AG04449 (cell line): ENCODE measurements around the gene ZFAND5.

Experiments
- CTCF ChIA-PET: fragments of 350-600 bp; formaldehyde crosslinking; extraction: SDS; loops from one replicate; lab custom pipeline; 2021; ENCODE audit warnings: antibody characterized with exemption; lab: Yijun Ruan, JAX
- POLR2A ChIA-PET: fragments of 400-600, 350-600 bp; formaldehyde crosslinking; extraction: SDS; loops from one replicate; lab custom pipeline; 2020; ENCODE audit warnings: antibody characterized with exemption, inconsistent platforms; lab: Yijun Ruan, JAX
- DNase-seq: peaks from one replicate; pipeline ENCODE4 v3.0.0-alpha.2; 2010; ENCODE audit warnings: low read depth, low spot score
- H3K4me3 ChIP-seq: 2 replicates; pipeline ENCODE4 v1.5.1; 2011; ENCODE audit warnings: low read depth, mild to moderate bottlenecking, control low read depth, low read length
- TF ChIP-seq, protein P1 (sequence below): IDR thresholded peaks from one replicate; pipeline ENCODE4 v1.5.1; 2011; ENCODE audit warnings: mild to moderate bottlenecking, moderate library complexity, low read length, control low read depth, inconsistent platforms; ENCODE audit not compliant: insufficient read depth; ENCODE audit errors: missing control alignments

The ZFAND5 gene

DNA sequence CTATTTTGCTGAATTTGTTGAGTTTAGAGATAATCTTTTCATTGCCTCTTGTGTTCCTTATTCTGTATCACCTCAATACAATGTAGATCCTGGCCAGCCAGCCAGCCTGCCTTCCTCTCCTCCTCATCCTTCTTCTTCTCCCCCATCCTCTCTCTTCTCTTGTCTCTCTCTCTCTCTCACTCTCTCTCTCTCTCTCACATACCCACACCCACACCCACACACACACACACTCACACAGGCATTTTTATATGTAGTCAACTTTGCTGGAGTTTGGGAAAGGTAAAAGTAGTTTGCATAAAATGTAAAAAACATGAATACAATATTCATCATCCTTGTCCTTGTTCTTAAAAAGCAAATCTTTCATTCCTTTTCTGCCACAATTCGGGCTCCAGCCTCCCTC is 60.5 kb downstream of the ZFAND5 start:
- POLR2A ChIA-PET, result no interaction called here
- no peak overlapping the region for H3K4me3 ChIP-seq

More for the DNA sequence above, 60.5 kb downstream of the ZFAND5 start:
- CTCF ChIA-PET, result interaction anchor here (1.3 to 2.0 kb wide), 3 partner anchors 11 to 24 kb away, joined by 6 to 7 read pairs (median 7); no protein-coding TSS in a partner anchor
- TF ChIP-seq, protein P1, sequence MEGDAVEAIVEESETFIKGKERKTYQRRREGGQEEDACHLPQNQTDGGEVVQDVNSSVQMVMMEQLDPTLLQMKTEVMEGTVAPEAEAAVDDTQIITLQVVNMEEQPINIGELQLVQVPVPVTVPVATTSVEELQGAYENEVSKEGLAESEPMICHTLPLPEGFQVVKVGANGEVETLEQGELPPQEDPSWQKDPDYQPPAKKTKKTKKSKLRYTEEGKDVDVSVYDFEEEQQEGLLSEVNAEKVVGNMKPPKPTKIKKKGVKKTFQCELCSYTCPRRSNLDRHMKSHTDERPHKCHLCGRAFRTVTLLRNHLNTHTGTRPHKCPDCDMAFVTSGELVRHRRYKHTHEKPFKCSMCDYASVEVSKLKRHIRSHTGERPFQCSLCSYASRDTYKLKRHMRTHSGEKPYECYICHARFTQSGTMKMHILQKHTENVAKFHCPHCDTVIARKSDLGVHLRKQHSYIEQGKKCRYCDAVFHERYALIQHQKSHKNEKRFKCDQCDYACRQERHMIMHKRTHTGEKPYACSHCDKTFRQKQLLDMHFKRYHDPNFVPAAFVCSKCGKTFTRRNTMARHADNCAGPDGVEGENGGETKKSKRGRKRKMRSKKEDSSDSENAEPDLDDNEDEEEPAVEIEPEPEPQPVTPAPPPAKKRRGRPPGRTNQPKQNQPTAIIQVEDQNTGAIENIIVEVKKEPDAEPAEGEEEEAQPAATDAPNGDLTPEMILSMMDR, result no peak
- DNase-seq, result no peak
